Measurements from ENCODE around the gene XPO6. TPM values are rescaled to one million over a fixed set of nuclear protein-coding genes. Genes with fewer than 3 reads are reported as not detected.

Gene XPO6
- total RNA-seq, 2 experiments from 2014 or later: 204 to 267 TPM

- ATAC-seq (no peak), DNase-seq (no peak)
- Mint-ChIP-seq H3K36me3 (no peaks in the 10 kb centered on the region), H3K27me3 (peaks cover 62% of the 10 kb centered on the region), H3K4me1 (no peaks in the 10 kb centered on the region), H3K27ac (no peak overlapping the region), H3K4me3 (no peak overlapping the region), H3K9me3 (ENCODE audit: low read depth) (no peaks in the 10 kb centered on the region)
- CTCF ChIA-PET: interaction anchor here (1.4 to 3.2 kb wide), 3 partner anchors 8 to 90 kb away, joined by 3 to 19 read pairs (median 10); no protein-coding TSS in a partner anchor
Observed at GRCh38 chr16:28062847-28063521, 148.8 kb downstream of the XPO6 start.

- no peaks in the 10 kb centered on the region for H3K9me3 Mint-ChIP-seq (ENCODE audit: low read depth)
- H3K4me3 Mint-ChIP-seq: no peak overlapping the region
- CTCF ChIA-PET: interaction anchor here (1.4 to 3.2 kb wide), 3 partner anchors 8 to 89 kb away, joined by 3 to 19 read pairs (median 10); no protein-coding TSS in a partner anchor
Observed at GRCh38 chr16:28062261-28062846, 149.4 kb downstream of the XPO6 start.

GRCh38 chr16:28061352-28062101 is 150.2 kb downstream of the XPO6 start:
- CTCF ChIA-PET: interaction anchor here (1.4 to 2.4 kb wide), 2 partner anchors 9 to 14 kb away, joined by 3 to 10 read pairs; no protein-coding TSS in a partner anchor
- DNase-seq (no peak), ATAC-seq (no peak)
- H3K4me3 Mint-ChIP-seq: no peak overlapping the region
- H3K4me1 Mint-ChIP-seq: no peaks in the 10 kb centered on the region
- no peaks in the 10 kb centered on the region for H3K9me3 Mint-ChIP-seq (ENCODE audit: low read depth)
- no peaks in the 10 kb centered on the region for H3K36me3 Mint-ChIP-seq
- H3K27me3 Mint-ChIP-seq: peaks cover 57% of the 10 kb centered on the region
- H3K27ac Mint-ChIP-seq: no peak overlapping the region

More at GRCh38 chr16:28062261-28062846, 149.4 kb downstream of the XPO6 start:
- Mint-ChIP-seq H3K36me3 (no peaks in the 10 kb centered on the region), H3K27me3 (peaks cover 59% of the 10 kb centered on the region), H3K27ac (no peak overlapping the region), H3K4me1 (no peaks in the 10 kb centered on the region)
- ATAC-seq (no peak), DNase-seq (no peak)

GRCh38 chr16:28059841-28060575 is 151.8 kb downstream of the XPO6 start:
- Mint-ChIP-seq H3K27ac (no peak overlapping the region), H3K27me3 (peaks cover 48% of the 10 kb centered on the region), H3K4me1 (no peaks in the 10 kb centered on the region), H3K4me3 (no peak overlapping the region), H3K9me3 (ENCODE audit: low read depth) (no peaks in the 10 kb centered on the region), H3K36me3 (no peaks in the 10 kb centered on the region)
- no peak for DNase-seq
- no peak for ATAC-seq
- CTCF ChIA-PET: interaction anchor here (0.5 to 2.4 kb wide), 2 partner anchors 11 to 72 kb away, joined by 3 to 10 read pairs; no protein-coding TSS in a partner anchor

GRCh38 chr16:28058839-28059589 is 152.8 kb downstream of the XPO6 start:
- no peak overlapping the region for H3K4me3 Mint-ChIP-seq
- CTCF ChIA-PET: interaction anchor here (0.5 kb wide), 1 partner anchor 71 kb away, joined by 3 read pairs; no protein-coding TSS in a partner anchor
- H3K36me3 Mint-ChIP-seq: no peaks in the 10 kb centered on the region
- H3K27me3 Mint-ChIP-seq: peaks cover 38% of the 10 kb centered on the region
- DNase-seq: no peak
- no peak for ATAC-seq
- H3K9me3 Mint-ChIP-seq (ENCODE audit: low read depth): no peaks in the 10 kb centered on the region
- H3K27ac Mint-ChIP-seq: no peak overlapping the region
- no peaks in the 10 kb centered on the region for H3K4me1 Mint-ChIP-seq

GRCh38 chr16:28057949-28058348 is 153.8 kb downstream of the XPO6 start:
- Mint-ChIP-seq H3K4me1 (no peaks in the 10 kb centered on the region), H3K27ac (no peak overlapping the region), H3K9me3 (ENCODE audit: low read depth) (no peaks in the 10 kb centered on the region), H3K27me3 (peaks cover 39% of the 10 kb centered on the region), H3K4me3 (no peak overlapping the region), H3K36me3 (no peaks in the 10 kb centered on the region)
- no peak for ATAC-seq
- no peak for DNase-seq
- CTCF ChIA-PET: interaction anchor here (1.3 kb wide), 1 partner anchor 86 kb away, joined by 3 read pairs; no protein-coding TSS in a partner anchor

GRCh38 chr16:28053461-28053860 is 158.3 kb downstream of the XPO6 start:
- Mint-ChIP-seq H3K27me3 (peaks cover 8% of the 10 kb centered on the region), H3K36me3 (peaks cover 2% of the 10 kb centered on the region), H3K9me3 (ENCODE audit: low read depth) (peaks cover 2% of the 10 kb centered on the region), H3K4me1 (no peaks in the 10 kb centered on the region), H3K27ac (no peak overlapping the region), H3K4me3 (no peak overlapping the region)
- no peak for DNase-seq
- CTCF ChIA-PET: interaction anchor here (2.1 kb wide), 1 partner anchor 17 kb away, joined by 5 read pairs; no protein-coding TSS in a partner anchor
- no peak for ATAC-seq

- no peak for DNase-seq
- CTCF ChIA-PET: interaction anchor here (2.1 kb wide), 1 partner anchor 18 kb away, joined by 5 read pairs; no protein-coding TSS in a partner anchor
- Mint-ChIP-seq H3K4me1 (no peaks in the 10 kb centered on the region), H3K36me3 (peaks cover 2% of the 10 kb centered on the region), H3K9me3 (ENCODE audit: low read depth) (peaks cover 2% of the 10 kb centered on the region), H3K4me3 (no peak overlapping the region), H3K27ac (no peak overlapping the region), H3K27me3 (peaks cover 8% of the 10 kb centered on the region)
- ATAC-seq: no peak
Observed at GRCh38 chr16:28052274-28053128, 159.3 kb downstream of the XPO6 start.

- Mint-ChIP-seq H3K27ac (no peak overlapping the region), H3K36me3 (peaks cover 2% of the 10 kb centered on the region), H3K27me3 (peaks cover 8% of the 10 kb centered on the region), H3K4me1 (no peaks in the 10 kb centered on the region), H3K4me3 (no peak overlapping the region), H3K9me3 (ENCODE audit: low read depth) (peaks cover 2% of the 10 kb centered on the region)
- DNase-seq (no peak), ATAC-seq (no peak)
- CTCF ChIA-PET: no interaction called here
Observed at GRCh38 chr16:28051486-28051885, 160.3 kb downstream of the XPO6 start.

Measured in activated CD8-positive, alpha-beta memory T cell treated with anti-CD3 and anti-CD28 coated beads, Interleukin-2, amount 10 ng/mL, durations not matched to agents 7 days and 5 days (primary cell).